ENCODE data around the gene ANKRD55.
"Not testable (repeated sequence)": the region's sequence is repeated elsewhere in the genome, so short reads cannot be mapped to it uniquely, and the experiment has no call there.

ANKRD55 gene

GRCh38 chr5:56233230-56233629, at the start of gene ANKRD55:
Gene ANKRD55, minus strand, starts transcription at chr5:56233330. Its CDS starts 417 bp downstream, at chr5:56232913.
- no peak for DNase-seq

DNA sequence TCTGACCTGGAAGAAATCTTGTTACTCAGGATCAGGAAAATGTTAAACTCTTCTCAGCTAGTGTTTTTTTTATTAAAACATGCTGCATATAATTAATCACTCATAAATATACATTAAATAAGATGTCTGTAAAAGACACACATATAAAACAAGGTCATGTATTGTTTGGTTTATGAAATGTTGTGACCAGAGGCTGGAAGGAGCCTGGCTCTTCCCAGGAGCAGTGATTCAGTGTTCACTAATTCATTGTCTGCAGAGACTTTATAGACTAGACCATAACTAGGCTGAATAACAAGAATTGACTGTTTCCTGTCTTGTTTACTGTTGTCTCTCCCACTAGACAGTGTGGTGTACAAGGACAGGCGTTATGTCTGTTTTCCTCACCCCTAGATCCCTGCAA, 49.1 kb upstream of the ANKRD55 start:
- no peak for DNase-seq

DNA sequence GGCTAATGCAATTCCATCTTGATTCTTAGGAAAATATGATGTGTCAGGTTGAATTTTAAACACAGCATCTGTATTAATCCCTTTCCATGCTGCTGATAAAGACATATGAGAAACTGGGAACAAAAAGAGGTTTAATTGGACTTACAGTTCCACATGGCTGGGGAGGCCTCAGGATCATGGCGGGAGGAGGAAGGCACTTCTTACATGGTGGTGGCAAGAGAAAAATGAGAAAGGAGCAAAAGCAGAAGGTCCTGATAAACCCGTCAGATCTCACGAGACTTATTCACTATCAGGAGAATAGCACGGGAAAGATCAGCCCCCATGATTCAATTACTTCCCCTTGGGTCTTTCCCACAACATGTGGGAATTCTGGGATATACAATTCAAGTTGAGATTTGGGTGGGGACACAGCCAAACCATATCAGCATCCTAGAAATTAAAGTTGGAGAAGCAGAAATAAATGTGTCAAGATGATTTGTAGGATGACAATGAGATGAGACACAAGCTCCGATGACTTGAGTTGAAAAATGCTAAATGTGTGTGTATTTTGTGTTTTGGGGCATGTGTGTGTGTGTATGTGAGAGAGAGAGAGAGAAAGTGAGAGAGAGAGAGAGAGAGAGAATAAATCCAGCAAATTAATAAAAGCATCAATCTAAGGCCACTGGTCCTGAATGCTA, 48.5 kb upstream of the ANKRD55 start:
- DNase-seq: no peak

DNA sequence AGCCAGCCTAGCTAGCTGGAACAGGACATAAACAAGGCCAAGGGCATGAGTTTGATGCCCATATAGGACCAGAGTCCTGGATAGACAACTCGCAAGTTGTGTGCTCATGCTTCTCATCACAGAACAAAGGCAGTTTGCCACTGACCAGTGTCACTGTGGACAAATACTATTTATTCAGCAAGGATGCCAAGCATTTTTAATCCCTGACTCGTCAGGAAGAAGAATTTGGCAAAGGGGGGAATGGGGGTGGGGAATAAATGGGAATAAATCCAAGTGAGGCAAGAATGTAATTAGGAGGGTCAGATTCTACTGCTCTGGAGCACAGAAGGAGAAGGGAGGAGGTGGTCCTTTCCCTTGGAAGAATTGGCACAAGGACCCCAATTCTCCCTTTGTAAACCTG, 46.8 kb upstream of the ANKRD55 start:
- DNase-seq: no peak

DNA sequence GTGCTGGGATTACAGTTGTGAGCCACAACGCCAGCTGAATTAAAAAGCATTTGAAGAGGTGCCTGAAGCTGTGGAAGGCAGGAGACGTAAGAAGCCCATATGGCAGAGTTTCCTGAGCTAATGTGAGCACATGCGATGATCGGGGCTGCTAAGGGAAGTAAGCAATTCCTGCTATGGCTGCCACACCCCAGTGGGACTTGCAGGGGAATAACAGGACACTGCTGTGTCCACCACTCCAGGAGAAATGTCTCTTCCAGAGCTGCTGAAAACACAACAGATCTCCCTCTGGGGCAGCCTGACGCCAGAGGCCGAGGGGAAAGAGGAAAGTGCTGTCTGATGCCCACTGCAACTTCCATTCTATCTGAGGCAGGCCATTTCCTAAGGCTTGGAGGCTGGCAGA, 46.2 kb upstream of the ANKRD55 start:
- DNase-seq: no peak

DNA sequence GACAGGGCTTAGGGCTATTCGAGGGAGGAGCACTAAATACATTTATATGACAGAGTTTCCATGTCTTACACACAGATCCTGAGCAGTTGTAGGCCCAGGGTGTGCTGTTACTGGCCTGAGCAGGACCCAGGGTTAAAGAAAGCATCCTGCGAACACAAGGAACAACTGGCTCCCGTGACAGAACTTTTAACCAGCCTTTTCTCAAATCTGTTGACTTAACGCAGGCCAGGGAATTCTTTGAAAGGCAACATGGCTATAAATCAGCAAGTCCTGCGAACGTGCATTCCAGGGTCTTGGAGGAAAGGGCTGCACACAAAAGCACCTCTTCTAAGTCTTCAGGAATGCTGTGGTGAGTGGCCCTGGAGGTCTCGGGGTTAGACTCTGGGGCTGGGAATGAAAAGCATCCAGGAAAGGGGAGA, 45.2 kb upstream of the ANKRD55 start:
- no peak for DNase-seq

DNA sequence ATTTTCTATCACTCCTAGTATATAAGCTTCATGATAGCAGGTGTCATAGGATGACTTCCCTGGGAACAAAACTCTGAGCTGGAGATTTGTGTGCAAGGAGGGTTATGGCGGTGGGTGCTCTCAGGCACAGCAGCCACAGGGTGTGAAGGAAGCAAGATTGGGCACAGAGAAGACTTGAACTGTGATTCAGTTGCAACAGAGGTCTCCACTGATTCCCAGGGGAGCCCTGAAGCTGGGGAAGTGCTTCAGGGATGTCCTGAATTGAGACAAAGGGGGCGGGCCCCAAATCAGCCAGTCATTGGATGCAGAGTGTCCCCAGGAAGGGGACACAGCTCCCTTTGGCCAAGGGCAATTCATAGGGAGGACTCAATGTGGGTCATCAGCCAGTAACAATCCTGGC, 44.4 kb upstream of the ANKRD55 start:
- no peak for DNase-seq

- DNase-seq: no peak
Measured at GRCh38 chr5:56273376-56273955, 40.3 kb upstream of the ANKRD55 start.

GRCh38 chr5:56272765-56273164, 39.6 kb upstream of the ANKRD55 start:
- DNase-seq: no peak

- peak; percentile 79 for DNase-seq
Measured at GRCh38 chr5:56270568-56271392, 37.6 kb upstream of the ANKRD55 start.

DNA sequence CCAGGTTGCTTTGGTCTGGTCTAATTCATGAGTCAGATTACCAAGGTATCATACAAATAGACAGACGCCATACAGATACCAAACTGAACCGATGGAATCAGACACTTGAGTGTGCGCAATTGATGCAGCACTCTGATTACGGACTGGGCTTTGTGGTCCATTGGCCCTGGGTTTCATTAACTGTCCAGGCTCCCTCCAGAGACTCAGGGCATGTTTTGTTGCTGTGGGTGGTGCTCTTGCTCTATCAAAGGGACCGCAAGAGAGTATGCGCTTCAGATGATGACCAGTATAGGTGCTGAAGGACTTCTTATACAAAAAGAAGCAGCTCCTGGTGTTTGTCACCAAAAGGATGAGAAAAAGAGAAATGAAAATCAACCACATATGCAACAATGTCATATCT, 36.9 kb upstream of the ANKRD55 start:
- peak; percentile 6 for DNase-seq

DNA sequence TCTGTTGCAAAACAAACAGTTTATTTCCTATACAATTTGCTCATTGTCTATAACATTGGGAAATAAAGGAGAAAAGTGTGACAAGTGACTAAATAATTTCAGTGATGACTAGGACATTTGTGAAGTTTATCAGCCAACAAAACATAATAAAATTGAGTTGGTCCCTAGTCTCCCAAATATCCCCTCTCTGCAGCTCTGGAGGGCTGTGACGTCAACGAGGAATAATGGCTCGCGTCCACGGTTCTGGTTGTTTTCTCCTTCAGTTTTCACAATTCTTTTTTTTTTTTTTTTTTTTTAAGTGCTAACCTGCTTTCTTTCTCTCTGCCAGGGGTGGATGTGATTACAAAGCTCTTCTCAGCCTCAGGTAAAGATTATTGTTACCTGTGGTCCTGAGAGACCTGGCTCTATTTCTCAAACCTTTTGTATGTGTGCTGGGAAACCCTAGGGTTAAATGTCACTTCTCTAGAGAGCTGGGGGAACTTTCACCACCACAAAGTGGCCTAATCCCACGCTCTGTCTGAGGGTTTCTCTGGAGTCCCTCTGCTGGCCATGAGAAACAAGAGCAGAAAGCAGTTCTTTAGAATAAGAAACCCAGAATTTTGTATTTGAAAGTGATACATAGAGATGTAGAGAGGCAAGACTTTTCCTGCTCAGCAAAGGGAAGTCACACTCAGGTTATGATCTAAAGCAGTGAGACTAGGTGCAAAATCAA, 36.2 kb upstream of the ANKRD55 start:
- DNase-seq: peak; percentile 27

DNA sequence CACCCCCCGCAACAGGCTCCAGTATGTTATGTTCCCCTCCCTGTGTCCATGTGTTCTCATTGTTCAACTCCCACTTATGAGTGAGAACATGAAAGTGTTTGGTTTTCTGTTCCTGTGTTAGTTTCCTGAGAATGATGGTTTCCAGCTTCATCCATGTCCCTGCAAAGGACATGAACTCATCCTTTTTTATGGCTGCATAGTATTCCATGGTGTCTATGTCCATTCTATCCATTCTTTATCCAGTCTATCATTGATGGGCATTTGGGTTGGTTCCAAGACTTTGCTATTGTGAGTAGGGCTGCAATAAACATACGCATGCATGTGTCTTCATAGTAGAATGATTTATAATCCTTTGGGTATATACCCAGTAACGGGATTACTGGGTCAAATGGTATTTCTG, 35.6 kb upstream of the ANKRD55 start:
- DNase-seq: not testable (repeated sequence)

- no peak for DNase-seq
Measured at GRCh38 chr5:56267856-56268255, 34.7 kb upstream of the ANKRD55 start.

GRCh38 chr5:56264417-56265025, 31.4 kb upstream of the ANKRD55 start:
- peak; percentile 15 for DNase-seq

GRCh38 chr5:56262279-56262678, 29.1 kb upstream of the ANKRD55 start:
- DNase-seq: no peak

GRCh38 chr5:56259002-56259511, 25.9 kb upstream of the ANKRD55 start:
- peak; percentile 87 for DNase-seq

DNA sequence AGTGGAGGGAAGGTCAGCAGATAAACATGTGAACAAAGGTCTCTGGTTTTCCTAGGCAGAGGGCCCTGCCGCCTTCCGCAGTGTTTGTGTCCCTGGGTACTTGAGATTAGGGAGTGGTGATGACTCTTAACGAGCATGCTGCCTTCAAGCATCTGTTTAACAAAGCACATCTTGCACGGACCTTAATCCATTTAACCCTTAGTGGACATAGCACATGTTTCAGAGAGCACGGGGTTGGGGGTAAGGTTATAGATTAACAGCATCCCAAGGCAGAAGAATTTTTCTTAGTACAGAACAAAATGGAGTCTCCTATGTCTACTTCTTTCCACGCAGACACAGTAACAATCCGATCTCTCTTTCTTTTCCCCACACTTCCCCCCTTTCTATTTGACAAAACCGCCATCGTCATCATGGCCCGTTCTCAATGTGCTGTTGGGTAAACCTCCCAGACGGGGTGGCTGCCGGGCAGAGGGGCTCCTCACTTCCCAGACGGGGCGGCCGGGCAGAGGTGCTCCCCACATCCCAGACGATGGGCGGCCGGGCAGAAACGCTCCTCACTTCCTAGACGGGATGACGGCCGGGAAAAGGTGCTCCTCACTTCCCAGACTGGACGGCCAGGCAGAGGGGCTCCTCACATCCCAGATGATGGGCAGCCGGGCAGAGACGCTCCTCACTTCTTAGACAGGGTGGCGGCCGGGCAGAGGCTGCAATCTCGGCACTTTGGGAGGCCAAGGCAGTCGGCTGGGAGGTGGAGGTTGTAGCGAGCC, 24.8 kb upstream of the ANKRD55 start:
- DNase-seq: not testable (repeated sequence)

DNA sequence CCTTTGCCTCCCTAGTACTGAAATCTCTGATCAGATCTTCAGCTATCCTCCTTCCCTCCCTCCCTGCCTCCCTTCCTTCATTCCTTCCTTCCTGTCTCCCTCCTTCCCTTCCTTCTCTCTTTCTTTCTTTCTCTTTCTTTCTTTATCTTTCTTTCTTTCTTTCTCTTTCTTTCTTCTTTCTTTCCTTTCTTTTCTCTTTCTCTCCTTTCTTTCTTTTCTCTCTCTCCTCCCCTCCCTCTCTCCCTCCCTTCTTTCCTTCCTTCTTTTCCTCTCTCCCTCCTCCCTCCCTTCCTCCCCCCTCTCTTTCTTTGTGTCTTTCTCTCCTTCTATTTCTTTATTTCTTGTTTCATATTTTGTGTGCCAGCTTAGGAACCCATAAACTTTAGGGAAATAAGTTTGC, 23.9 kb upstream of the ANKRD55 start:
- no peak for DNase-seq

GRCh38 chr5:56255502-56255901, 22.4 kb upstream of the ANKRD55 start:
- no peak for DNase-seq

DNA sequence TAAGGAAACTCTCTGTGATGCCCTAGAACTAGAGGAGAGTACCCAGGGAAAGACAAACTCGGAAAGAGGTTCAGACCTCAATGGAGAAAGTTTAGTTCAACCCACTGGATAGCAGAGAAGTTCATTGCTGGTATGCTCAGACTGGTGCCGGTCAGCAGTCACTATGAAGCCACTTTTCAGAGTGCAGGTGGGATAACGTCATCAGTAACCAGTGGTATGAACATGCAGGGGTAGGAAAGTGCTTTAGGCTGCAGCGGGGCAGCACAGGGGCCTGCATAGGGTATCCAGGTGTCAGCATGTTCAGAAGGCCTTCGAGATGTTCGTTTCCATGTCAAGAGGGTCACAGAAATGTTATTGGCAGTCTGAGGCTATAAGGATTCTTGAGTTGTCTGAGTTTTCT, 20.8 kb upstream of the ANKRD55 start:
- DNase-seq: no peak

GRCh38 chr5:56253126-56253525, 20.0 kb upstream of the ANKRD55 start:
- DNase-seq: no peak
